Neural cell (in vitro differentiated cells): ENCODE measurements around the gene GRIA1.

ENCODE experiments used
- EP300 ChIP-seq: fragments of 450-650 bp; conservative IDR thresholded peaks from 2 replicates; pipeline ENCODE4 v1.6.1; 2014; ENCODE audit warnings: antibody characterized with exemption, mild to moderate bottlenecking, moderate library complexity; ENCODE audit not compliant: poor library complexity, severe bottlenecking
- EZH2 ChIP-seq: fragments of 200-600, 300-800 bp; shearing (Covaris generic), sonication (generic); IDR thresholded peaks from 2 replicates; pipeline ENCODE4 v1.6.1; 2014; ENCODE audit warnings: antibody characterized with exemption, low read length, borderline replicate concordance, mild to moderate bottlenecking; ENCODE audit not compliant: insufficient read depth, poor library complexity, severe bottlenecking
- RAD21 ChIP-seq: fragments of 450-650 bp; conservative IDR thresholded peaks from 2 replicates; pipeline ENCODE4 v1.6.1; 2014; ENCODE audit warnings: antibody characterized with exemption, mild to moderate bottlenecking, moderate library complexity
- SMC3 ChIP-seq: fragments of 450-650 bp; conservative IDR thresholded peaks from 2 replicates; pipeline ENCODE4 v1.6.1; 2014; ENCODE audit warnings: antibody characterized with exemption, mild to moderate bottlenecking, moderate library complexity; ENCODE audit not compliant: poor library complexity
- TAF1 ChIP-seq: IDR thresholded peaks from 2 replicates; pipeline ENCODE4 v1.6.1; 2012; ENCODE audit warnings: low read depth
- TF ChIP-seq, protein P1 (sequence below): fragments of 450-650 bp; IDR thresholded peaks from 2 replicates; pipeline ENCODE4 v1.5.1; 2014; ENCODE audit warnings: antibody characterized with exemption, mild to moderate bottlenecking, moderate library complexity; ENCODE audit not compliant: poor library complexity, severe bottlenecking
- TF ChIP-seq, protein P2 (sequence below): IDR thresholded peaks from 2 replicates; pipeline ENCODE4 v1.6.1; 2012; ENCODE audit warnings: borderline replicate concordance

DNA sequence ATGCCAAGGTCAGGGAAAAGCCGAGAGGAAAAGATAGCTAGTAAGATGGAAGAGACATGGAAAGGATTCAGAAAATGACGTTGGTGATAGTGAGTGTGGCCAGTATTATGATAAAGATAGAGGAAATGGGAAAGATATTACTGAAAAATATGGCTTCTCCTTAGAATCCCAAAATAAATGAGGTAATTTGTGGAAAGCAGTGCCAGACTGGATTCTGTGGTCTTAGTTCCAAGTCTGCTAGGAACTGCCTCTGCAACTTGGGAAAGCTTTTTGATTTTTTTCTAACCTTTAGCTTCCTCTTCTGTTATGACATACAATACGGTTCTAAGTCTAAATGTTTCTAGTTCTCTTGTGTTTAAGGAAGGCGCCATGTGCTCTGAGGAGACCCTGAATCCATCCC is 54.2 kb downstream of the GRIA1 start:
- TF ChIP-seq EP300 (no peak), EZH2 (no peak), RAD21 (no peak), SMC3 (no peak), TAF1 (no peak)
- TF ChIP-seq, protein P1, sequence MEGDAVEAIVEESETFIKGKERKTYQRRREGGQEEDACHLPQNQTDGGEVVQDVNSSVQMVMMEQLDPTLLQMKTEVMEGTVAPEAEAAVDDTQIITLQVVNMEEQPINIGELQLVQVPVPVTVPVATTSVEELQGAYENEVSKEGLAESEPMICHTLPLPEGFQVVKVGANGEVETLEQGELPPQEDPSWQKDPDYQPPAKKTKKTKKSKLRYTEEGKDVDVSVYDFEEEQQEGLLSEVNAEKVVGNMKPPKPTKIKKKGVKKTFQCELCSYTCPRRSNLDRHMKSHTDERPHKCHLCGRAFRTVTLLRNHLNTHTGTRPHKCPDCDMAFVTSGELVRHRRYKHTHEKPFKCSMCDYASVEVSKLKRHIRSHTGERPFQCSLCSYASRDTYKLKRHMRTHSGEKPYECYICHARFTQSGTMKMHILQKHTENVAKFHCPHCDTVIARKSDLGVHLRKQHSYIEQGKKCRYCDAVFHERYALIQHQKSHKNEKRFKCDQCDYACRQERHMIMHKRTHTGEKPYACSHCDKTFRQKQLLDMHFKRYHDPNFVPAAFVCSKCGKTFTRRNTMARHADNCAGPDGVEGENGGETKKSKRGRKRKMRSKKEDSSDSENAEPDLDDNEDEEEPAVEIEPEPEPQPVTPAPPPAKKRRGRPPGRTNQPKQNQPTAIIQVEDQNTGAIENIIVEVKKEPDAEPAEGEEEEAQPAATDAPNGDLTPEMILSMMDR = no peak
- TF ChIP-seq, protein P2, sequence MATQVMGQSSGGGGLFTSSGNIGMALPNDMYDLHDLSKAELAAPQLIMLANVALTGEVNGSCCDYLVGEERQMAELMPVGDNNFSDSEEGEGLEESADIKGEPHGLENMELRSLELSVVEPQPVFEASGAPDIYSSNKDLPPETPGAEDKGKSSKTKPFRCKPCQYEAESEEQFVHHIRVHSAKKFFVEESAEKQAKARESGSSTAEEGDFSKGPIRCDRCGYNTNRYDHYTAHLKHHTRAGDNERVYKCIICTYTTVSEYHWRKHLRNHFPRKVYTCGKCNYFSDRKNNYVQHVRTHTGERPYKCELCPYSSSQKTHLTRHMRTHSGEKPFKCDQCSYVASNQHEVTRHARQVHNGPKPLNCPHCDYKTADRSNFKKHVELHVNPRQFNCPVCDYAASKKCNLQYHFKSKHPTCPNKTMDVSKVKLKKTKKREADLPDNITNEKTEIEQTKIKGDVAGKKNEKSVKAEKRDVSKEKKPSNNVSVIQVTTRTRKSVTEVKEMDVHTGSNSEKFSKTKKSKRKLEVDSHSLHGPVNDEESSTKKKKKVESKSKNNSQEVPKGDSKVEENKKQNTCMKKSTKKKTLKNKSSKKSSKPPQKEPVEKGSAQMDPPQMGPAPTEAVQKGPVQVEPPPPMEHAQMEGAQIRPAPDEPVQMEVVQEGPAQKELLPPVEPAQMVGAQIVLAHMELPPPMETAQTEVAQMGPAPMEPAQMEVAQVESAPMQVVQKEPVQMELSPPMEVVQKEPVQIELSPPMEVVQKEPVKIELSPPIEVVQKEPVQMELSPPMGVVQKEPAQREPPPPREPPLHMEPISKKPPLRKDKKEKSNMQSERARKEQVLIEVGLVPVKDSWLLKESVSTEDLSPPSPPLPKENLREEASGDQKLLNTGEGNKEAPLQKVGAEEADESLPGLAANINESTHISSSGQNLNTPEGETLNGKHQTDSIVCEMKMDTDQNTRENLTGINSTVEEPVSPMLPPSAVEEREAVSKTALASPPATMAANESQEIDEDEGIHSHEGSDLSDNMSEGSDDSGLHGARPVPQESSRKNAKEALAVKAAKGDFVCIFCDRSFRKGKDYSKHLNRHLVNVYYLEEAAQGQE = no peak
